ENCODE results near the gene LGALS3.

Gene LGALS3

GRCh38 chr14:55130196-55130550 lies 1.1 kb downstream of the LGALS3 start:
- DNase-seq (ENCODE audit: low read depth in 2 of 2, low spot score in 1 of 2) = no peak

DNA sequence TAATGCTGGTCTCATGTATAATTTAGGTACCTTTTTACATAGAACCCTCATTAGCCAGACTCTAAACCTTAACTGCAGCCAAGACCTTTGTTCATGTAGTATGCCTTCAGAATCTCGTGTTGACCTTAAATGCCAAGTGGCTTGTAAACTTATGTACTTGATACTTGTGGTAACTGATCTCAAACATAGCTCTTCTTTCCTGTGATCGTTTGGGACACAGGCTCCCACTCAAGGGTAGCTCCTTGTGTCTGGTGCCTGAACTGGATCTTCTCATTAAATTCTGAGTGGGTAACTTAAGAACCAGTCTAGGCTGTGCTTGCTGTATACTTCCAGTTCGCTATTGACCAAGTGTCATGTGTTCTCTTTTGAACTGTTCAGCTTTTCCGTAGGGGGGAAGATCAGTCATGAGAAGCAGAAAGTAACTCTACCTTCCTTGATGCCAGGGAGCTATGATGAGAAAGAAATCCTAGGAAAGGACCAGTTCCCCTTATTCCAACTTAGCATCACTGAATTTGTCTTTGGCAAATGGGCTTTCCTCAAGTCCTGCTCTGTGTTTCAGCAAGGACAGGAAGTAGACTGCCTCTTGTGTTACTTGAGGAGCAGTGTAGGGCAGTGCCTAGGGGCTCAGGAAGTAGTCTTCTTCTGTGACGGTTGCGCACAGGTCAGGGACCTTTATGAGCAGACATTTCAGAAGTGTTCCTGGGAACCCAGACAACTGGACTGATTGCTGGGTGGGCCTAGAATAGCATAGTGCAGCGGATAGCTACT lies 2.5 kb downstream of the LGALS3 start:
- DNase-seq (ENCODE audit: low read depth in 2 of 2, low spot score in 1 of 2) = no peak

- no peak for DNase-seq (ENCODE audit: low read depth in 2 of 2, low spot score in 1 of 2)
These were observed 4.4 kb downstream of the LGALS3 start for GRCh38 chr14:55133416-55133815.

- DNase-seq (ENCODE audit: low read depth in 2 of 2, low spot score in 1 of 2) = no peak
These were observed 7.2 kb downstream of the LGALS3 start for GRCh38 chr14:55136241-55136640.

- DNase-seq (ENCODE audit: low read depth in 2 of 2, low spot score in 1 of 2) = no peak
These were observed 8.1 kb downstream of the LGALS3 start for GRCh38 chr14:55136885-55137786.

DNA sequence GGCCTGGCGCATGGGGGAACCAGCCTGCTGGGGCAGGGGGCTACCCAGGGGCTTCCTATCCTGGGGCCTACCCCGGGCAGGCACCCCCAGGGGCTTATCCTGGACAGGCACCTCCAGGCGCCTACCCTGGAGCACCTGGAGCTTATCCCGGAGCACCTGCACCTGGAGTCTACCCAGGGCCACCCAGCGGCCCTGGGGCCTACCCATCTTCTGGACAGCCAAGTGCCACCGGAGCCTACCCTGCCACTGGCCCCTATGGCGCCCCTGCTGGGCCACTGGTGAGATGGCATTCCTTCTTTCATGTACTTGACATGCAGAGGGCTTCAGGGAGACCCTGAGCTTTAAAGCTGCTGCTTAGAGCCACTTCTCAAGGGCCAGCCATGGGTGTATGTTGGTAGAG lies 9.0 kb downstream of the LGALS3 start:
- no peak for DNase-seq (ENCODE audit: low read depth in 2 of 2, low spot score in 1 of 2)

GRCh38 chr14:55139141-55139540 lies 10.1 kb downstream of the LGALS3 start:
- no peak for DNase-seq (ENCODE audit: low read depth in 2 of 2, low spot score in 1 of 2)

DNA sequence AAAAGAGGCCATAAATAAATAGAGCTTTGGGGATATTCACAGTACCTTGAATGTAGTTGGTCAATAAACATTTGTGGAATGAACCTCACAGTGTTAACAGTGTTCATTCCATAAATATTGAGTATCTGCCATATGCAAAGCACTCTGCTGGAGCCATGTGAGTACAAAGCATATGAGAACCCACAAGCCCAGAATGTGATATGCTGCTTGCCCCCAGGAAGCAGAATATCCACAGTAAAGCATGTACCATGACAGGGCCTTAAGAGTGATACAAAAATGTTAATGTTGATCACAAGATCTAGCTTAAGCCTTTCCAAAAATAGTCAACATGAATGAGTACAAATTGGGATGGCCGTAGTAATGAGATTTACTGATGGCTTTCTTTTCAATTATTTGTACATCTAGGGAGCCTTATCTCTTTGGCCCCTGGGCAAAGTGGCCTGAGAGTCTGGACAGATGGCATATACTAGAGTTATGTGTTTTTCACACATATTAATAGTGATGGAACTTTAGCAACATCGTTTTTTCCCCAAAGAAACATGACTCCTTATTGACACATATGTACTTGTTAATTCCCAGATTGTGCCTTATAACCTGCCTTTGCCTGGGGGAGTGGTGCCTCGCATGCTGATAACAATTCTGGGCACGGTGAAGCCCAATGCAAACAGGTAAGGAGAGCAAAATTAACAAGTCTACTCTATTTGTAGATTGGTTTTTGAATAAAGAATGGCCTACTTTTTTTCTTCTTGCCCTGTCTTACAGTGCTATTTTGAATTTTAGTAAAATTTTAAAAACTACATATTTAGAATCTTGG lies 10.9 kb downstream of the LGALS3 start:
- DNase-seq (ENCODE audit: low read depth in 2 of 2, low spot score in 1 of 2) = no peak

DNA sequence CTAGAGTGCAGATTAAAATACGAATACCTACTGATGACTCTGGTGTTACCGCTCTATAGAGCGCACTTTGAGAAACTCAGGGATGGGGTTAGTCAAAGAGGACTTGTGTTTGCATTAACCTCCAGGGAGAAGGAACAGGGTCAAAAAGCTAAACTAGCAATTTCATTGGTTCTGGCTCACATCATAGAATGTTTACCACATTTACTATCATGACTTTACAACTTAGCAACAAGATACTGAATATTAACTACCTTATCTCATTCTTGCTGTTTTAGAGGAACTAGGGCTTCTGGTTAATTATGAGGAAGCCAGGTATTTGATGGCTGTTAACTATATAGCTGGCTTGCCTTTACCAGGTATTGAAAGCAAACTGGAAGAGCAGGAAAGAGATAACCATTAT lies 12.8 kb downstream of the LGALS3 start:
- DNase-seq (ENCODE audit: low read depth in 2 of 2, low spot score in 1 of 2) = no peak

GRCh38 chr14:55142466-55142865 lies 13.4 kb downstream of the LGALS3 start:
- DNase-seq (ENCODE audit: low read depth in 2 of 2, low spot score in 1 of 2) = no peak

DNA sequence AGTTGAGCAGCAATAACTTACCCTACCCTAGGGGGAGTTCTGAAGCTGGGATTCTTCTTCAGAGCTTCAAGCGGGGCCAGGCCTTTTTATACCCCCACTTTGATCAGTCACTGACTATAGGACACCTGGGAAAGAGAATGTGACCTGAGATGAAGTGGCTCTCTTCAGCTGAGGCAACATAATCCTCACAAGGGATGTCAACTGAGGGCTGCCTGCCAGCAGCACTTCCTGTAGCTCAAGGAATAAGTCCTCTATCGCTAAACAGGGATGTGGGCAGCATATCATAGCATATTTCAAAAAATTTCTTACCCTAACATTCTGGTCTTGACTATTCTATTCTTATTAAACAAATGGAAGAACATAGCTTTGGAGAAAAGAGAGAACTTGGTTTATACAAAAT lies 17.4 kb downstream of the LGALS3 start:
- no peak for DNase-seq (ENCODE audit: low read depth in 2 of 2, low spot score in 1 of 2)

DNA sequence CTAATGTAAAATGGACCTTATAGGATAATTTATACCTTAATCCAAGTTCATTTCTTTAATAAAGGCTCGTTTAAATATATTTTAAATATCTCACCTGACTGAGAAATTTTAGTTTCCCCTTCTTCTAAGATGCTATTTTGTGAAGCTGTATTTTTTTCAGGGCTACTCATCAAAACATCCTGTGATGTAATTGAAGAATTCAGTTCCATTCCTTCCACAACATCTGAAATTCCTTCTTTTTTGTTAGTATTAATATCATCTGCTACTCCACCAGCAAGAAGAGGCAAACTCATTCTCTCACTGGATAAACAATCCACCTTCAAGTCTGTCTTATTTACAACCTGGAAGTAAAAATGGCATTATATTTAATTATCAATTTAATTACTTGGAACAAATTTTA lies 22.5 kb downstream of the LGALS3 start:
- no peak for DNase-seq (ENCODE audit: low read depth in 2 of 2, low spot score in 1 of 2)

- no peak for DNase-seq (ENCODE audit: low read depth in 2 of 2, low spot score in 1 of 2)
These were observed 23.2 kb downstream of the LGALS3 start for GRCh38 chr14:55152052-55152753.

DNA sequence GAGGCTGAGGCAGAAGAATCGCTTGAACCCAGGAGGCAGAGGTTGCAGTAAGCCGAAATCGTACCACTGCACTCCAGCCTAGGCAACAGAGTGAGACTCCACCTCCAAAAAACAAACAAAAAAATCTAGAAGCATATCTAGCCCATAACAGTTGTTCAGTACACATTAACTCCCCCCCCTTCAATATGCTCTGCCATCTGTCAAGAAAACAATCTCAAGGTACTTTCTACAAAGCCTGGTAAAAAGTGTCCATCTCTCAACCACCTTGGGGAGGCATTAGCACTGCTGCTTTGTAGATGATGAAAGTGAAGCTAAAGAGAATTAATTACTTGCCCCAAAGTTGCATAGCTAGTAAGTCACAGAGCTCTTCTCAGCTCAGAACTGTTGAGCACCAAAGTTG lies 24.9 kb downstream of the LGALS3 start:
- no peak for DNase-seq (ENCODE audit: low read depth in 2 of 2, low spot score in 1 of 2)

- no peak for DNase-seq (ENCODE audit: low read depth in 2 of 2, low spot score in 1 of 2)
These were observed 28.0 kb downstream of the LGALS3 start for GRCh38 chr14:55157080-55157479.

- DNase-seq (ENCODE audit: low read depth in 2 of 2, low spot score in 1 of 2) = no peak
These were observed 29.4 kb downstream of the LGALS3 start for GRCh38 chr14:55158412-55158811.

- DNase-seq (ENCODE audit: low read depth in 2 of 2, low spot score in 1 of 2) = no peak
These were observed 31.9 kb downstream of the LGALS3 start for GRCh38 chr14:55160989-55161388.

GRCh38 chr14:55170526-55170925 lies 41.5 kb downstream of the LGALS3 start:
- DNase-seq (ENCODE audit: low read depth in 2 of 2, low spot score in 1 of 2) = no peak

- DNase-seq (ENCODE audit: low read depth in 2 of 2, low spot score in 1 of 2) = no peak
These were observed 51.0 kb downstream of the LGALS3 start for GRCh38 chr14:55180006-55180405.

DNA sequence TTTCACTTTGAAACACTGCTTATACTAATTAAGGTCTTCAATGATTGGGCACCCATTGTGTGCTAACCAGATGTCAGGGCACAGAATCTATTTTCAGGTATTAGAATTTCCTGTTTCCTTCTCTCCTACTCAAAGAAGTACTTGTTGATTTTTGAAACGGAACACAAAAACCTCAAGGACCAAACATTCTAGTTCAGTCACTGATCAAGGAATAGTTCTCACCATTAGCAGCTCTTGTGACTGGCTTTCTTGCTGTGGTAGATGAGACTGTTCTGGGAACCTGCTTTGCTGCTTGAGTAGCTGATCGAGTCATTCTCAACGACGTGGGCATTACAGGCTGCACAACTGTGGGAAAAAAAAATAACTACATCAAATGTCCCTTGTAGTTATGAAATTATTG lies 51.4 kb downstream of the LGALS3 start:
- no peak for DNase-seq (ENCODE audit: low read depth in 2 of 2, low spot score in 1 of 2)

DNA sequence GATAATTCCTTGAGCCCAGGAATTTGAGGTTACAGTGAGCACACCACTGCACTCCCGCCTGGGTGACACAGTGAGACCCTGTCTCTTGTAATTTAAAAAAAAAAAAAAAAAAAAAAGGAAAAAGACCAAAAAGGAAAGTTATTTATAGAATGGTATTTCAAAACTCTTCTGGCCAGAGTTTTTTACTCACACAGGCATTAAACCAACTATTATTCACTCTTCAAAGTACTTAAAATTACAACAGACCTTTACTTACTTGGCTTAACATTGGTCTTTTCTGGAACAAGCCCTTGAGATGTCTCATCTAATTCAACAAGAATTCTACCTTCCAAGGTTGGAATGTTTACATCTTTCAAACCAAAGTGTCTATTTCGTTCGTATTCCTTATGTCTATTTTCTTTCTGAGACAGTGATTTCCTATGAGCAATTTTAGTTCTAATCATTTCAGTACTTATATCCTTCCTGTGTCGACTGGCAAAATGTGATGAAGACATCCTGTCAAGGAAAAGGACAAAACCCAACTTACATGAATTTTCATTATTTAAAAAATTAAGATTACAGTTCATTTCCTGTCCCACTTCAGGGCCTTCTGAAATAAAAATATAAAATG lies 59.7 kb downstream of the LGALS3 start:
- no peak for DNase-seq (ENCODE audit: low read depth in 2 of 2, low spot score in 1 of 2)
